Stimulated activated naive CD8-positive, alpha-beta T cell treated with anti-CD3 and anti-CD28 coated beads, Interleukin-15, amount 100 ng/mL, for 72 hours (primary cell): ENCODE data around the gene TRABD2B.

Experiments used
- ATAC-seq: fragments of 150-1000 bp; cut with Tn5 transposase; 2 replicates; pipeline ENCODE4 v1.10.0; 2021; ENCODE audit warnings: mild to moderate bottlenecking, moderate library complexity
- DNase-seq, 2 donors: peaks; one replicate each; pipeline ENCODE4 v3.0.0; 2021 to 2022
- H3K27ac Mint-ChIP-seq, 2 donors: one replicate each; pipeline ENCODE4 v1.8.0; 2022; ENCODE audit warnings: mild to moderate bottlenecking in 2 of 2, mixed read lengths in 2 of 2, moderate library complexity in 2 of 2
- H3K27me3 Mint-ChIP-seq: one replicate; pipeline ENCODE4 v1.8.0; 2022; ENCODE audit warnings: mixed read lengths
- H3K4me1 Mint-ChIP-seq: one replicate; pipeline ENCODE4 v1.8.0; 2022; ENCODE audit warnings: mild to moderate bottlenecking, mixed read lengths
- H3K4me3 Mint-ChIP-seq, 2 donors: one replicate each; pipeline ENCODE4 v1.8.0; 2022; ENCODE audit warnings: mild to moderate bottlenecking in 2 of 2, mixed read lengths in 2 of 2, moderate library complexity in 1 of 2
- H3K9me3 Mint-ChIP-seq, 2 donors: one replicate each; pipeline ENCODE4 v1.8.0; 2022; ENCODE audit warnings: mixed read lengths in 2 of 2

Gene TRABD2B

DNA sequence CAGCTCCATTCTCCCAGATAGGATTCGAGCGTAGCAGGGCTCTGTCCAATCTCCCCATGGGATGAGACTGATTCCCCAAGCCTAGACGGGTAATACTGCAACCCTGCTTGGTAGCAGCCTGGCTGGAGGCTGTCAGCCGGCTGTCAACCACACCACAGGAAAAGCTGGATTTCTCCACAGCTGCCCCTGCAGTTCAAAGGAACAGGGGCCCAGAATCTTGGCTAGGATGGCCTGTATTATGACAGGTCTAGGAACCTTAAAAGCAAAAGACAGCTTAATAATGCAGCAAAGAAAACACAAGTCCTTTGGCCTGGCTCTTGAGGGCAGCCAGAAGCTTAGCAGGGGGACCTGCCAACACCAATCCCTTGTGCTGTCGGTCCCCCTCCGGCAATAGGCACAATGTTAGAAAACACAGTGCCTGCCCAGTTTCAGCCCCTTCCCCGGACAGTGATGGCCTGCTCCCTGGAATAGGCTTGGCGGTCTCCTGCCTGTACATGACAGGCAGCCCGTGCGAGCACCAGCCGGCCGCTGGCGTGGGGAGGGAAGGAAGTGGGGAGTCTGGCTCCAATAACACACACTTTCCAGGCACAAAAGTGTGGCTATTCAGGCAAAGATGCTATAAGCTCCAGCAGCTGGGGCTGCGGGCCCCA is 90.5 kb downstream of the TRABD2B start:
- ATAC-seq, result no peak
- Mint-ChIP-seq H3K27me3 (peaks cover 13% of the 10 kb centered on the region), H3K27ac (no peak overlapping the region), H3K4me1 (no peaks in the 10 kb centered on the region), H3K9me3 (no peaks in the 10 kb centered on the region), H3K4me3 (no peak overlapping the region)
- DNase-seq, result no peak

GRCh38 chr1:47906009-47906432 is 91.2 kb downstream of the TRABD2B start:
- H3K4me3 Mint-ChIP-seq, result no peak overlapping the region

DNA sequence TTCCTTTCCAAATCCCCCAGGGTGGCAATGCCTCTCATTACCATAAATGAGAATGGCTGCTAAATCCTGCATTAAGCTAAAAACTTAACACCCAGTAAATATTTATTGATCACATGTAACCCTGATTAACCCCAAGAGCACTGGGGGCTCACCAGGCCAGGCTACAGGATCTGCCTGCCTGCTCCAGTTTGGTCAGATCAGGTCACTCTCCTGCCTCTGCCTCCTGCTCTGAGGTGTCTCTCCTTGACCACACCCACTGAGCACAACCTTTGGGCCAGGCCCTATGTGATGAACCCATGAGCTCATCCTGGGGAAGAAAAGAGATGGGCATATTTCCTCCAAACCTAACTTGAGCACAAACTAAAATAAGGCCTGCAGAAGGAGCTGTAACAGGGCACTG is 93.5 kb downstream of the TRABD2B start:
- no peak for ATAC-seq
- Mint-ChIP-seq H3K4me3 (no peak overlapping the region), H3K9me3 (no peaks in the 10 kb centered on the region), H3K27ac (peak overlapping the region in 1 of 2 donors; percentile 42), H3K4me1 (no peaks in the 10 kb centered on the region), H3K27me3 (peaks cover 5% of the 10 kb centered on the region)
- no peak for DNase-seq

More at GRCh38 chr1:47906009-47906432, 91.2 kb downstream of the TRABD2B start:
- ATAC-seq, result no peak
- Mint-ChIP-seq H3K27ac (no peak overlapping the region), H3K27me3 (peaks cover 13% of the 10 kb centered on the region), H3K9me3 (no peaks in the 10 kb centered on the region), H3K4me1 (no peaks in the 10 kb centered on the region)
- DNase-seq, result no peak

DNA sequence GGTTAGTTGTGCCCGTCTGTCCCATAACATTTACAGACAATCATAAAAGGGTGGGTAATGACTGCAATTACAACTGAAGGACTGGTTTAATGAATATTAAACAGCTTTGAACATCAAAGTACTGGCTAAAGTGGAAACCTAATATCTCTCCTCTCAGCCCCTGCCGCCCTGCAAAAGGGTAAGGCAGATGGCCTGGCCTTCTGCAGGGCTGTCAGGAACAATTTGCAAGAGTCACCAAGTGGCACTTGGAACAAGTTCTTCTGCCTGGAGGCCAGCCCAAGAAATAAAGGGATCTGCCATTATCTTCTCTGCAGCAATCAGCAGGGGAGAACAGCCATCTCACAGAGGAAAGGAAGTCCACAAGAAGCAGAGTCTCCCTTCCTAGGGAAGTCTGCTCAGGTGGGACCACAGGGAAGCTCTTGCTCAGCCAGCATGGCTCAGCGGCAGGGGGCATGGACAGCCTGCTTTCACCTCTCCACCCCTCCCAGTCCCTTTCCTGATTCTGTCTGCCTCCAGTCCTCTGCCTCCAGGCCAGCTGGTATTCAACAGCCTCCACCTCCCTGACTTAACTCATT is 96.1 kb downstream of the TRABD2B start:
- Mint-ChIP-seq H3K4me1 (no peaks in the 10 kb centered on the region), H3K27me3 (no peaks in the 10 kb centered on the region), H3K9me3 (no peaks in the 10 kb centered on the region), H3K27ac (no peak overlapping the region), H3K4me3 (no peak overlapping the region)
- DNase-seq (no peak), ATAC-seq (no peak)

DNA sequence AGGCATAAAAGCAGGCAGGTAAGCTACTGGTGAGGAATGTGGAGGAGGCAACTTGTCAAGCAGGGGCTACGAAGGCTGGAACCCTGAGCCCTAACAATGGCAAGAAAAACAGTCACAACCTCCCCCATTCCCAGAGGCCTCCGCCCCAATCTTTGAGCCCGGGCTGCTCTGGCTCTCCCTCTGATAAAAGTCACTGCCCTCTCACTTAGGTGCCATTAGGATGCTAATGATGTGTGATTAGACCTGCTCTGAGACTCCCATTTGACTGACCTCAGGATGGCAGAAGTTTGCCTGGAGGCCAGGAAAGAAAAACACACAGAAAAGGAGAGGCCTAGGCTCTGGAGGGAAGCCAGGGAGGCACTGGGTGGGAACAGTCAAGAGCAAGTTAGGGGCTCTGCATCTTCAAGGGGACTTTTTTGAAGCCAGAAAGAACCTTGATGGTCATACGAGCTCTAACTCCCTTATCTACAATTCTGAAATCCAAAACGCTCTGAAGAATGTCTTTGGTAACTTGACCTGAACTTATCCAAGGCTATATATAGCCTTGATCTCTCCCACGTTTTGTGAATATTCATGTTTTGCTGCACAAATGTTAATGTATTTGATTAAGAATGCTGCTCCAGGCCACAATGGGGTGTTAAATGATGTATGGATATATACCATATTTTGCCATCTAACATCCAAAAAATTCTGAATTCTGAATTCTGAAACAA is 98.9 kb downstream of the TRABD2B start:
- H3K9me3 Mint-ChIP-seq, result no peaks in the 10 kb centered on the region
- ATAC-seq, result no peak
- DNase-seq, result no peak
- no peaks in the 10 kb centered on the region for H3K4me1 Mint-ChIP-seq
- H3K27ac Mint-ChIP-seq, result no peak overlapping the region
- H3K27me3 Mint-ChIP-seq, result peaks cover 6% of the 10 kb centered on the region
- H3K4me3 Mint-ChIP-seq, result no peak overlapping the region

- ATAC-seq (peak; percentile 29), DNase-seq (no peak)
- H3K9me3 Mint-ChIP-seq, result no peaks in the 10 kb centered on the region
- H3K4me3 Mint-ChIP-seq, result no peak overlapping the region
- H3K27ac Mint-ChIP-seq, result no peak overlapping the region
- no peaks in the 10 kb centered on the region for H3K4me1 Mint-ChIP-seq
- peaks cover 6% of the 10 kb centered on the region for H3K27me3 Mint-ChIP-seq
Observed at GRCh38 chr1:47895279-47896125, 101.7 kb downstream of the TRABD2B start.

DNA sequence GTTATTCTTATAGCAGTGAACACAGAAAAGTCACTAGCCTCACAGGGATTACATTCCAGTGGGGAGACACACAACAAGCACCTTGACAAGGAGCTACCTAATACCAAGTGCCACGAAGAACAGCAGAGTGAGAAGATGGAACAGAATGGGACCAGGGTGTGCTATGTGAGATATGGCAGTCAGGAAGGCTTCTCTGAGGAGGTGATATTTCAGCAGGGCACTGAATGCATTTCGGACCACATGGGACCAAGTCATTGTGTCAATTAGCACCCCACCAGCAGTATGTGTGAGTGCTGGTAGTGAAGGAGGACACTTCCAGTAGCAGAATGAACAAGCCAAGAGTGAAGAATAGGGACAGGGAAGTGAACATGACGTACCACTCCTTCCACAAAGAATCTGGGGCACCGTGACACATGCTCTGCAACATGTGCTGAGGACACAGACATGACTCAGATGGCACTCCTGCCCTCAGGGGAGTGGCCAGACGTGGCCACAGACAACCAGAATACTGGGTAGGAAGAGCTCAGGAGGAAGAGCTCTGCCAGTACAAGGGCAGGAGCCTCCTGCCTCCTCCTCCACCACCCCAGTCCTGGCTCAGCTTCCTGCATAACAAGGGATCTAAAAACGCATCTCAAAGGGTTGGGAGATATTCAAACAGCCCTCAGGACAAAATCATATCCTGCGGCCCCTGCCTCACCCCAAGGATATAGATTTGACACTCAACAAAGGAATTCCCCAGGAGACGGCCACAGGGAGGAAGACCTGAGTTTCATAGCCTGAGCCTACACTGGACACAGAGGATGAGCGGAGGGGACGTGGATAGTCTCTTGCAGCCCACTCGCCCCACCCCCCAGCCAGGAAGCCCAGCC is 102.5 kb downstream of the TRABD2B start:
- no peaks in the 10 kb centered on the region for H3K9me3 Mint-ChIP-seq
- no peak for DNase-seq
- peaks cover 6% of the 10 kb centered on the region for H3K27me3 Mint-ChIP-seq
- H3K4me3 Mint-ChIP-seq, result no peak overlapping the region
- no peaks in the 10 kb centered on the region for H3K4me1 Mint-ChIP-seq
- no peak for ATAC-seq
- no peak overlapping the region for H3K27ac Mint-ChIP-seq

- Mint-ChIP-seq H3K4me1 (no peaks in the 10 kb centered on the region), H3K27me3 (peaks cover 6% of the 10 kb centered on the region), H3K4me3 (no peak overlapping the region), H3K9me3 (no peaks in the 10 kb centered on the region), H3K27ac (no peak overlapping the region)
- DNase-seq (no peak), ATAC-seq (no peak)
Observed at GRCh38 chr1:47893412-47893811, 103.8 kb downstream of the TRABD2B start.

DNA sequence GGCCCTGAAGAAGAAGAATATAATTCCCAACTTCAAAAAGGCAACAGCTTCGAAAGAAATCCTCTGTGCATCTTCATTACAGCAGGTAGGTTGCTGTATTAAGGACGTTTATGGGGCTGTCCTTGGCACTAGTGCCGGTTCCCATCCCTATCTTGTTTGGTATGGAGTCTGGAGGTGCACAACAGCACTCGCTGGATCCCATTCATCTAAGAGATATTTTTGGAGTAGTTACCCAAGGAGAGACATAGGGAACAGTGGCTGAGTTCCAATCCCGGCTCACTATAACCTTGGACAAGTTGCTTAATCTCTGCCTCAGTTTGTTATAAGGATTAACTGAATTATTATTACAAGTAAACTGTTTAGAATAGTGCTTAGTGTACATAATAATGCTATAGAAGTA is 106.4 kb downstream of the TRABD2B start:
- peaks cover 6% of the 10 kb centered on the region for H3K27me3 Mint-ChIP-seq
- no peaks in the 10 kb centered on the region for H3K9me3 Mint-ChIP-seq
- ATAC-seq (no peak), DNase-seq (no peak)
- H3K4me3 Mint-ChIP-seq, result no peak overlapping the region
- no peaks in the 10 kb centered on the region for H3K4me1 Mint-ChIP-seq
- no peak overlapping the region for H3K27ac Mint-ChIP-seq

- H3K27ac Mint-ChIP-seq, result no peak overlapping the region
- H3K27me3 Mint-ChIP-seq, result no peaks in the 10 kb centered on the region
- no peaks in the 10 kb centered on the region for H3K9me3 Mint-ChIP-seq
- ATAC-seq, result no peak
- no peaks in the 10 kb centered on the region for H3K4me1 Mint-ChIP-seq
- no peak overlapping the region for H3K4me3 Mint-ChIP-seq
- no peak for DNase-seq
Observed at GRCh38 chr1:47888294-47888629, 108.9 kb downstream of the TRABD2B start.

- ATAC-seq (no peak), DNase-seq (no peak)
- H3K4me3 Mint-ChIP-seq, result no peak overlapping the region
- no peaks in the 10 kb centered on the region for H3K9me3 Mint-ChIP-seq
- H3K4me1 Mint-ChIP-seq, result no peaks in the 10 kb centered on the region
- H3K27me3 Mint-ChIP-seq, result no peaks in the 10 kb centered on the region
- H3K27ac Mint-ChIP-seq, result no peak overlapping the region
Observed at GRCh38 chr1:47887475-47888293, 109.5 kb downstream of the TRABD2B start.

GRCh38 chr1:47887060-47887459 is 110.1 kb downstream of the TRABD2B start:
- H3K4me3 Mint-ChIP-seq, result no peak overlapping the region
- no peaks in the 10 kb centered on the region for H3K9me3 Mint-ChIP-seq

DNA sequence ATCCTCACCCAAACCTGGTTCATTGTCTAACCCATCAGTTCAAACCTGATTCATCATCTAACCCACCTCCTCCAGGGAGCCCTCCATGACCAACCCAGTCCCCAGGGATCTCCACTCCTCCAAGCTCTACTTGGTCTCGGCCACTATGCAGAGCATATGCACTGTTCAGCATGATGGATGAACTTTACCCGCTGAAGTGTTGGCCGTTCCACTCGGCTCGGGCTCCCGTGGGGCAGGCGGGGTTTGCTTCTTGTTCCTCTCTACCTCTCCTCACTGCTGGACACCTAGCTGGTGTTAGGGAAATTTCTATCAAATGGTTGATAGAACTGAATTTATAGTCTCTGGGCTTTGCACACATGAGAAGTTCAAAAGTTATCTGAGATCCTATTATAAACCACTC is 111.0 kb downstream of the TRABD2B start:
- Mint-ChIP-seq H3K27ac (no peak overlapping the region), H3K4me1 (no peaks in the 10 kb centered on the region), H3K9me3 (no peaks in the 10 kb centered on the region), H3K27me3 (no peaks in the 10 kb centered on the region), H3K4me3 (no peak overlapping the region)
- DNase-seq (no peak), ATAC-seq (no peak)

More at GRCh38 chr1:47887060-47887459, 110.1 kb downstream of the TRABD2B start:
- ATAC-seq (no peak), DNase-seq (no peak)
- Mint-ChIP-seq H3K27me3 (no peaks in the 10 kb centered on the region), H3K27ac (no peak overlapping the region), H3K4me1 (no peaks in the 10 kb centered on the region)

DNA sequence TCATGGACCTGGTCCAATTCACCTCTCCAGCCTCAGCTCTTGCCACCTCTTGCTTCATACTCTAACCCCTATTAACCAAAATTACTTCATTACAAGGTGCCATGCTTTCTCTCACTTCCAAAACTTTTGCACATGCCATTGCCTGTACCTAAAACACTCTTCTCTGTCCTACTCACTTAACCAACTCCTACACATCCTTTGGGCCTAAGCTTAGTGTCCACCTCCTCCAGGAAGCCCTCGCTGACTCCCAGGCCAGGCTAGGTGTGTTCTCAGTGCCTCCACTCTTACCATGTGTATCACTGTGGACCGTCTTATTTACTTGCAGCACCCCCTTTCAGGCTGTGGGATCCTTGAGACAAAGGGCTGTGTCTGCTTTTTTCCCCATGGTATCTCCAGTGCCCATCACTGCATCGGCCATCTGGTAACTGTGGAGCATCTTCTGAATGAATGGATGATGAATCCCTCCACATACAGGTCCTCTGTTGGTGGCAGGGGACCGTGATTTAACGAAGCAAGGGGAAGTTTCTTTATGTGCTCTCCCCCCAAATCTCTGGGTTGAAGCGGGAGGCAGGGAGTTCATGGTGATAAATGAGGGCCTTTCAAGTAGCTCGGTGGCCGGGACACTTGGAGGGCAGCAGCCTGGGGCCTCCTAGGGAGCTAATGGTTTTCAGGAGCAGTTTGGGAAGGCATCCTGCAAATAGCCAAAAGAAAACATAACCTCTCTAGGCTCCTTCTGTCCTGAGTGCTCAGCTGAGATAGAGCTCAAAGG is 111.9 kb downstream of the TRABD2B start:
- Mint-ChIP-seq H3K4me1 (no peaks in the 10 kb centered on the region), H3K27ac (no peak overlapping the region), H3K4me3 (no peak overlapping the region), H3K27me3 (no peaks in the 10 kb centered on the region), H3K9me3 (no peaks in the 10 kb centered on the region)
- ATAC-seq (no peak), DNase-seq (no peak)
